ENCODE data around the gene CNNM1. TPM values are rescaled to one million over a fixed set of nuclear protein-coding genes. Genes with fewer than 3 reads are reported as not detected.

CNNM1 gene
- total RNA-seq, 1 experiment from 2014 or later, result not detected

GRCh38 chr10:99343262-99343661, 14.1 kb downstream of the CNNM1 start:
- CTCF ChIA-PET, result interaction anchor here (0.6 kb wide), 1 partner anchor 994 kb away, joined by 4 read pairs; no protein-coding TSS in a partner anchor
- Mint-ChIP-seq H3K27ac (ENCODE audit: low read depth, unreplicated experiment) (no peak overlapping the region), H3K4me3 (ENCODE audit: unreplicated experiment) (no peak overlapping the region), H3K27me3 (ENCODE audit: insufficient read depth, unreplicated experiment) (peaks cover 26% of the 10 kb centered on the region), H3K9me3 (ENCODE audit: unreplicated experiment) (no peaks in the 10 kb centered on the region), H3K4me1 (ENCODE audit: insufficient read depth, unreplicated experiment) (peaks cover 9% of the 10 kb centered on the region), H3K36me3 (ENCODE audit: insufficient read depth, unreplicated experiment) (no peaks in the 10 kb centered on the region)
- no TSS peak for BruUV-seq (replicated peaks)
- intact Hi-C loops (cut with micrococcal nuclease), result no loop called here
- POLR2A ChIA-PET, result no interaction called here
- DNase-seq (ENCODE audit: unreplicated experiment), result no peak
- TF ChIP-seq CTCF (IDR thresholded peaks at IDR 0.05; ENCODE audit: unreplicated experiment), result no peak

GRCh38 chr10:99344715-99345114, 15.6 kb downstream of the CNNM1 start:
- POLR2A ChIA-PET, result interaction anchor here (0.7 kb wide), 1 partner anchor 224 kb away, joined by 3 read pairs; no protein-coding TSS in a partner anchor
- H3K27me3 Mint-ChIP-seq (ENCODE audit: insufficient read depth, unreplicated experiment), result peaks cover 38% of the 10 kb centered on the region
- intact Hi-C loops (cut with micrococcal nuclease), result no loop called here
- no peak for TF ChIP-seq CTCF (IDR thresholded peaks at IDR 0.05; ENCODE audit: unreplicated experiment)
- no peaks in the 10 kb centered on the region for H3K36me3 Mint-ChIP-seq (ENCODE audit: insufficient read depth, unreplicated experiment)
- H3K27ac Mint-ChIP-seq (ENCODE audit: low read depth, unreplicated experiment), result no peak overlapping the region
- no peak for DNase-seq (ENCODE audit: unreplicated experiment)
- H3K4me1 Mint-ChIP-seq (ENCODE audit: insufficient read depth, unreplicated experiment), result peaks cover 9% of the 10 kb centered on the region
- no peaks in the 10 kb centered on the region for H3K9me3 Mint-ChIP-seq (ENCODE audit: unreplicated experiment)
- BruUV-seq (replicated peaks), result no TSS peak
- no peak overlapping the region for H3K4me3 Mint-ChIP-seq (ENCODE audit: unreplicated experiment)
- CTCF ChIA-PET, result interaction anchor here (0.6 to 1.0 kb wide), 2 partner anchors 92 to 1326 kb away, joined by 3 read pairs; no protein-coding TSS in a partner anchor

- BruUV-seq (replicated peaks), result no TSS peak
- intact Hi-C loops (cut with micrococcal nuclease), result no loop called here
- DNase-seq (ENCODE audit: unreplicated experiment), result no peak
- no peaks in the 10 kb centered on the region for H3K36me3 Mint-ChIP-seq (ENCODE audit: insufficient read depth, unreplicated experiment)
- peaks cover 38% of the 10 kb centered on the region for H3K27me3 Mint-ChIP-seq (ENCODE audit: insufficient read depth, unreplicated experiment)
- ChIA-PET CTCF (interaction anchor here (1.0 kb wide), 1 partner anchor 91 kb away, joined by 3 read pairs; no protein-coding TSS in a partner anchor), POLR2A (no interaction called here)
- no peak for TF ChIP-seq CTCF (IDR thresholded peaks at IDR 0.05; ENCODE audit: unreplicated experiment)
- peaks cover 9% of the 10 kb centered on the region for H3K4me1 Mint-ChIP-seq (ENCODE audit: insufficient read depth, unreplicated experiment)
- no peak overlapping the region for H3K27ac Mint-ChIP-seq (ENCODE audit: low read depth, unreplicated experiment)
- no peaks in the 10 kb centered on the region for H3K9me3 Mint-ChIP-seq (ENCODE audit: unreplicated experiment)
- H3K4me3 Mint-ChIP-seq (ENCODE audit: unreplicated experiment), result no peak overlapping the region
Observed at GRCh38 chr10:99345350-99345749, 16.2 kb downstream of the CNNM1 start.

- peak; percentile 20 for DNase-seq (ENCODE audit: unreplicated experiment)
- ChIA-PET POLR2A (interaction anchor here (0.7 kb wide), 1 partner anchor 84 kb away, joined by 3 read pairs; the partner anchor contains the start of gene GOT1), CTCF (no interaction called here)
- TF ChIP-seq CTCF (IDR thresholded peaks at IDR 0.05; ENCODE audit: unreplicated experiment), result no peak
- Mint-ChIP-seq H3K4me1 (ENCODE audit: insufficient read depth, unreplicated experiment) (peaks cover 9% of the 10 kb centered on the region), H3K27ac (ENCODE audit: low read depth, unreplicated experiment) (no peak overlapping the region), H3K36me3 (ENCODE audit: insufficient read depth, unreplicated experiment) (no peaks in the 10 kb centered on the region), H3K9me3 (ENCODE audit: unreplicated experiment) (no peaks in the 10 kb centered on the region), H3K27me3 (ENCODE audit: insufficient read depth, unreplicated experiment) (peaks cover 36% of the 10 kb centered on the region), H3K4me3 (ENCODE audit: unreplicated experiment) (no peak overlapping the region)
- no TSS peak for BruUV-seq (replicated peaks)
- intact Hi-C loops (cut with micrococcal nuclease), result no loop called here
Observed at GRCh38 chr10:99346247-99346646, 17.1 kb downstream of the CNNM1 start.
